GM18909 (cell line): ENCODE results near the gene SIGLEC1.

ENCODE experiments used
- ATAC-seq: cut with Tn5 transposase; IDR thresholded peaks from one replicate; pipeline ENCODE4 v1.9.1; 2021; ENCODE audit warnings: mild to moderate bottlenecking; ENCODE audit not compliant: unreplicated experiment, poor library complexity

SIGLEC1 gene

GRCh38 chr20:3702611-3703391 lies 9.6 kb downstream of the SIGLEC1 start:
- no peak for ATAC-seq

- ATAC-seq: no peak
These were observed 11.1 kb downstream of the SIGLEC1 start for GRCh38 chr20:3701061-3701998.

- ATAC-seq: no peak
These were observed 13.4 kb downstream of the SIGLEC1 start for GRCh38 chr20:3699037-3699436.

- ATAC-seq: no peak
These were observed 13.8 kb downstream of the SIGLEC1 start for GRCh38 chr20:3698591-3699001.

GRCh38 chr20:3697588-3698305 lies 14.7 kb downstream of the SIGLEC1 start:
- no peak for ATAC-seq

GRCh38 chr20:3696745-3697587 lies 15.4 kb downstream of the SIGLEC1 start:
- ATAC-seq: no peak

GRCh38 chr20:3696200-3696599 lies 16.2 kb downstream of the SIGLEC1 start:
- no peak for ATAC-seq

GRCh38 chr20:3694864-3695263 lies 17.5 kb downstream of the SIGLEC1 start:
- no peak for ATAC-seq

- no peak for ATAC-seq
These were observed 19.0 kb downstream of the SIGLEC1 start for GRCh38 chr20:3693376-3693775.

- no peak for ATAC-seq
These were observed 19.6 kb downstream of the SIGLEC1 start for GRCh38 chr20:3692706-3693294.

- ATAC-seq: no peak
These were observed 20.5 kb downstream of the SIGLEC1 start for GRCh38 chr20:3691897-3692296.

GRCh38 chr20:3691306-3691705 lies 21.1 kb downstream of the SIGLEC1 start:
- no peak for ATAC-seq

- no peak for ATAC-seq
These were observed 22.0 kb downstream of the SIGLEC1 start for GRCh38 chr20:3690413-3690812.

GRCh38 chr20:3689978-3690377 lies 22.4 kb downstream of the SIGLEC1 start:
- no peak for ATAC-seq

GRCh38 chr20:3687655-3688054 lies 24.7 kb downstream of the SIGLEC1 start:
- no peak for ATAC-seq

GRCh38 chr20:3686867-3687321 lies 25.5 kb downstream of the SIGLEC1 start:
- ATAC-seq: no peak

- no peak for ATAC-seq
These were observed 26.0 kb downstream of the SIGLEC1 start for GRCh38 chr20:3686421-3686820.

- ATAC-seq: no peak
These were observed 27.1 kb downstream of the SIGLEC1 start for GRCh38 chr20:3685341-3685740.
